Liver (tissue), 9 donors: ENCODE data around the gene CYB561. TPM values are rescaled to one million over a fixed set of nuclear protein-coding genes. Genes with fewer than 3 reads are reported as not detected.

Experiments used
- DNase-seq: peaks from one replicate; pipeline ENCODE4 v3.0.0-alpha.2; 2017; ENCODE audit warnings: low spot score
- H3K27ac ChIP-seq, 2 donors: one replicate each; pipeline ENCODE4 v1.7.0; 2013; ENCODE audit warnings: inconsistent platforms in 2 of 2, low read length in 2 of 2, control low read depth in 1 of 2, low read depth in 1 of 2, mild to moderate bottlenecking in 1 of 2
- H3K27me3 ChIP-seq, 4 donors: one replicate each; pipeline versions ENCODE4 v1.6.1 to v1.7.0; 2013; ENCODE audit warnings: low read length in 3 of 4, inconsistent platforms in 1 of 4, mild to moderate bottlenecking in 1 of 4, moderate library complexity in 1 of 4; ENCODE audit not compliant: control insufficient read depth in 4 of 4, insufficient read depth in 4 of 4
- H3K36me3 ChIP-seq, 4 donors: one replicate each; pipeline versions ENCODE4 v1.6.1 to v1.7.0; 2013; ENCODE audit warnings: low read length in 3 of 4, mild to moderate bottlenecking in 3 of 4, low read depth in 1 of 4, moderate library complexity in 1 of 4; ENCODE audit not compliant: control insufficient read depth in 4 of 4, insufficient read depth in 3 of 4
- H3K4me1 ChIP-seq, 4 donors: one replicate each; pipeline versions ENCODE4 v1.6.1 to v1.7.0; 2013; ENCODE audit warnings: low read length in 3 of 4, mild to moderate bottlenecking in 3 of 4, moderate library complexity in 1 of 4; ENCODE audit not compliant: control insufficient read depth in 4 of 4, insufficient read depth in 4 of 4
- H3K4me3 ChIP-seq, 3 donors: one replicate each; pipeline versions ENCODE4 v1.6.1 to v1.7.0; 2013; ENCODE audit warnings: low read length in 3 of 3, control low read depth in 1 of 3, low read depth in 1 of 3, mild to moderate bottlenecking in 1 of 3
- H3K9ac ChIP-seq, 2 donors: one replicate each; pipeline ENCODE4 v1.7.0; 2013; ENCODE audit warnings: low read length in 2 of 2, mild to moderate bottlenecking in 2 of 2, moderate library complexity in 2 of 2, control low read depth in 1 of 2, low read depth in 1 of 2
- H3K9me3 ChIP-seq, 4 donors: one replicate each; pipeline versions ENCODE4 v1.6.1 to v1.7.0; 2013; ENCODE audit warnings: low read length in 3 of 4; ENCODE audit not compliant: control insufficient read depth in 4 of 4
- CTCF ChIP-seq: fragments of 150-350 bp; IDR thresholded peaks from 2 replicates; pipeline ENCODE4 v1.5.1; 2017; ENCODE audit warnings: improper control_type of control experiment, low read depth, low read length; ENCODE audit not compliant: missing input control
- FOXA1 ChIP-seq: IDR thresholded peaks from 2 replicates; pipeline ENCODE4 v1.6.1; 2016; ENCODE audit warnings: antibody characterized with exemption
- GABPA ChIP-seq, 2 donors: IDR thresholded peaks in 1 of 2; conservative IDR thresholded peaks in 1 of 2; 2 replicates each; pipeline ENCODE4 v1.6.1; 2016; ENCODE audit warnings: antibody characterized with exemption in 2 of 2, mild to moderate bottlenecking in 1 of 2, moderate library complexity in 1 of 2
- HNF4A ChIP-seq, 2 donors: conservative IDR thresholded peaks; 2 replicates each; pipeline ENCODE4 v1.6.1; 2016; ENCODE audit warnings: antibody characterized with exemption in 2 of 2, mild to moderate bottlenecking in 2 of 2
- HNF4G ChIP-seq: IDR thresholded peaks from 2 replicates; pipeline ENCODE4 v1.6.1; 2016; ENCODE audit warnings: antibody characterized with exemption
- JUND ChIP-seq, 2 donors: IDR thresholded peaks; 2 replicates each; pipeline ENCODE4 v1.6.1; 2016; ENCODE audit warnings: antibody characterized with exemption in 2 of 2
- NR2F2 ChIP-seq: IDR thresholded peaks from 2 replicates; pipeline ENCODE4 v1.6.1; 2016; ENCODE audit warnings: antibody characterized with exemption
- RAD21 ChIP-seq, 2 donors: IDR thresholded peaks; 2 replicates each; pipeline ENCODE4 v1.6.1; 2016; ENCODE audit warnings: antibody characterized with exemption in 2 of 2, mild to moderate bottlenecking in 2 of 2
- REST ChIP-seq: IDR thresholded peaks from 2 replicates; pipeline ENCODE4 v1.6.1; 2016; ENCODE audit warnings: antibody characterized with exemption, mild to moderate bottlenecking
- RXRA ChIP-seq, 2 donors: IDR thresholded peaks; 2 replicates each; pipeline ENCODE4 v1.6.1; 2017 to 2018; ENCODE audit warnings: antibody characterized with exemption in 2 of 2, mild to moderate bottlenecking in 1 of 2
- YY1 ChIP-seq: IDR thresholded peaks from 2 replicates; pipeline ENCODE4 v1.6.1; 2016; ENCODE audit warnings: antibody characterized with exemption, mild to moderate bottlenecking
- ZBTB33 ChIP-seq: IDR thresholded peaks from 2 replicates; pipeline ENCODE4 v1.6.1; 2016; ENCODE audit warnings: antibody characterized with exemption
- WGBS: extraction: QIAGEN DNeasy Blood & Tissue Kit; methylation state at CpG from one replicate; pipeline ENCODE4 v1.1.7; 2013; 5-methylcytosine and 5-hydroxymethylcytosine counted together
- polyA plus RNA-seq, 2 donors: library from polyadenylated mRNA; stranded (reverse) in 1 of 2; unstranded in 1 of 2; fragments of 200-250 nt in 1 of 2; fragments of >200 nt in 1 of 2; fragmentation: Nextera tagmentation in 1 of 2; extraction: Ambion mirVana in 1 of 2; gene quantifications; one replicate each; pipeline versions ENCODE4 v1.2.1 to v1.2.3, GENCODE V29; 2013 to 2015
- total RNA-seq, 2 donors: library from RNA; depleted of rRNA; stranded (reverse); fragments of >200 nt; gene quantifications; one replicate each; pipeline ENCODE4 v1.2.3, GENCODE V29; 2014
- TF ChIP-seq, protein P1 (sequence below): IDR thresholded peaks from 2 replicates; pipeline ENCODE4 v1.6.1; 2016; ENCODE audit warnings: antibody characterized with exemption
- donor health status: healthy.
- donor health status: healthy.
- donor health status: healthy.
- donor health status: healthy.
- donor health status: healthy.

Gene CYB561
- total and polyA plus RNA-seq, 4 donors = 0.93 to 18.5 (median 12.9) TPM

DNA sequence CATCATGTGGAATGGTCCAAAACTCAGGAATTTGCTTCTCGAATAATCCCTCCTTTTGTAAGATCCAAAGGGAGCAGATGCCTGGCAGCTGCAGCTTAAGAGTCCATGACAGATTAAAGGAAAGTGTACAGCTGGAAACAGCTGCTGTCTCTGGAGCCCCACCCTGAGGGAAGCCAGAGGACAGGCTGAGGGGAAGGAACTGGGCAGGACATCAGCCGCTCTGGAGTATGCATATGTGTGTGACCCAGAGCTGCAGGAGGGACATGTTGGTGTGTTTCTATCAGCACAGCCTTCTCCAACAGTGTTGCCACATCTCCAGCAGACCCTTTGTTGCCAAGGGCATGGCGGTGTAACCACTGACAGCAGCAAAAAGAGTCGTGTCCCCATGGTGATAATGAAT is 46.2 kb downstream of the CYB561 start:
- TF ChIP-seq FOXA1 (no peak), NR2F2 (peak; percentile 32), JUND (IDR thresholded peaks at IDR 0.05) (no peak), HNF4A (conservative IDR thresholded peaks at IDR 0.05) (no peak), GABPA (IDR thresholded peaks at IDR 0.05 in 1 of 2, conservative IDR thresholded peaks at IDR 0.05 in 1 of 2) (no peak)

GRCh38 chr17:63399316-63399715 is 46.8 kb downstream of the CYB561 start:
- WGBS = 58% methylated on average over 3 of the region's 3 CpGs
- Histone ChIP-seq H3K4me3 (no peak overlapping the region), H3K9me3 (no peaks in the 10 kb centered on the region), H3K4me1 (no peaks in the 10 kb centered on the region), H3K27me3 (no peaks in the 10 kb centered on the region), H3K36me3 (no peaks in the 10 kb centered on the region), H3K27ac (no peak overlapping the region), H3K9ac (no peak overlapping the region)
- TF ChIP-seq, protein P1, sequence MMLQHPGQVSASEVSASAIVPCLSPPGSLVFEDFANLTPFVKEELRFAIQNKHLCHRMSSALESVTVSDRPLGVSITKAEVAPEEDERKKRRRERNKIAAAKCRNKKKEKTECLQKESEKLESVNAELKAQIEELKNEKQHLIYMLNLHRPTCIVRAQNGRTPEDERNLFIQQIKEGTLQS = no peak
- TF ChIP-seq CTCF (no peak), RAD21 (IDR thresholded peaks at IDR 0.05) (no peak), REST (no peak), JUND (IDR thresholded peaks at IDR 0.05) (no peak), HNF4A (conservative IDR thresholded peaks at IDR 0.05) (no peak), YY1 (no peak), ZBTB33 (no peak), RXRA (IDR thresholded peaks at IDR 0.05) (no peak), HNF4G (no peak), GABPA (IDR thresholded peaks at IDR 0.05 in 1 of 2, conservative IDR thresholded peaks at IDR 0.05 in 1 of 2) (no peak)
- DNase-seq = no peak

More for the DNA sequence above, 46.2 kb downstream of the CYB561 start:
- no peaks in the 10 kb centered on the region for H3K36me3 ChIP-seq
- H3K27me3 ChIP-seq = no peaks in the 10 kb centered on the region
- H3K27ac ChIP-seq = no peak overlapping the region
- 72% methylated on average over 4 of the region's 4 CpGs for WGBS
- H3K4me3 ChIP-seq = no peak overlapping the region
- DNase-seq = no peak
- no peaks in the 10 kb centered on the region for H3K4me1 ChIP-seq
- H3K9me3 ChIP-seq = no peaks in the 10 kb centered on the region
- no peak overlapping the region for H3K9ac ChIP-seq
